ENCODE results near the gene SF3B2. TPM values are rescaled to one million over a fixed set of nuclear protein-coding genes. Genes with fewer than 3 reads are reported as not detected.

The SF3B2 gene
- total RNA-seq, 4 donors from 2014 or later = 117 to 160 (median 137) TPM

DNA sequence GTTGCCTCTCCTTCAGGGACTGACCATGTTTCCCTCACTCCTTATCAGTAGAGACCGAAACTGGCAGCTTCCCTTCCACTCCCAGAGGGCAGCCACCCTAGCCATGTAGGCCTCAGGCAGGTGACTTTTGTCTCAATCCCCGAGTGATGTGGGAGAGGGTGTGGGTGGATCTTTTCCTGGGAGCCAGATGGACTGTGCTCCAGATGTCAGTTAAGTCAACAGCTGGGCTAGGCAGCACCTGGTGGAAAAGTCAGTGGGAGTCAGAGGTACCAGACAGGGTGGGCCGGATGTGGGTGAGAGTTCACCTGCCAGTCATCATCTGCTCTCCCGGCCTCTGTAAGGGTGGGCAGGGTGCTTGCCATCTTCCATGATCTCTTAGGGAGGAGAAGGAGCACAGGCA is 48.0 kb upstream of the SF3B2 start:
- no peaks in the 10 kb centered on the region for H3K9me3 ChIP-seq
- H3K27me3 ChIP-seq = no peaks in the 10 kb centered on the region
- TF ChIP-seq EP300 (IDR thresholded peaks at IDR 0.05) = no peak
- TF ChIP-seq POLR2A (IDR thresholded peaks at IDR 0.05; ENCODE audit: low read depth) = no peak
- no peak for TF ChIP-seq POLR2AphosphoS5 (IDR thresholded peaks at IDR 0.05)
- TF ChIP-seq, protein P1, sequence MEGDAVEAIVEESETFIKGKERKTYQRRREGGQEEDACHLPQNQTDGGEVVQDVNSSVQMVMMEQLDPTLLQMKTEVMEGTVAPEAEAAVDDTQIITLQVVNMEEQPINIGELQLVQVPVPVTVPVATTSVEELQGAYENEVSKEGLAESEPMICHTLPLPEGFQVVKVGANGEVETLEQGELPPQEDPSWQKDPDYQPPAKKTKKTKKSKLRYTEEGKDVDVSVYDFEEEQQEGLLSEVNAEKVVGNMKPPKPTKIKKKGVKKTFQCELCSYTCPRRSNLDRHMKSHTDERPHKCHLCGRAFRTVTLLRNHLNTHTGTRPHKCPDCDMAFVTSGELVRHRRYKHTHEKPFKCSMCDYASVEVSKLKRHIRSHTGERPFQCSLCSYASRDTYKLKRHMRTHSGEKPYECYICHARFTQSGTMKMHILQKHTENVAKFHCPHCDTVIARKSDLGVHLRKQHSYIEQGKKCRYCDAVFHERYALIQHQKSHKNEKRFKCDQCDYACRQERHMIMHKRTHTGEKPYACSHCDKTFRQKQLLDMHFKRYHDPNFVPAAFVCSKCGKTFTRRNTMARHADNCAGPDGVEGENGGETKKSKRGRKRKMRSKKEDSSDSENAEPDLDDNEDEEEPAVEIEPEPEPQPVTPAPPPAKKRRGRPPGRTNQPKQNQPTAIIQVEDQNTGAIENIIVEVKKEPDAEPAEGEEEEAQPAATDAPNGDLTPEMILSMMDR (IDR thresholded peaks at IDR 0.05) = no peak
- 82% methylated on average over 2 of the region's 4 CpGs for WGBS
- no peak overlapping the region for H3K4me3 ChIP-seq
- H3K27ac ChIP-seq (replicated peaks in 1 of 4) = no peak overlapping the region
- no peak for DNase-seq (ENCODE audit: extremely low spot score)
- H3K36me3 ChIP-seq = peaks cover 9 to 41% (median 40%) of the 10 kb centered on the region in 4 donors
- peaks cover 20 to 38% (median 29%) of the 10 kb centered on the region in 4 donors for H3K4me1 ChIP-seq
- intact Hi-C loops (cut with DNase I) = loop anchor here (5.0 kb wide), 2 partner anchors 42 to 117 kb away; partner anchors contain the start of genes FIBP and SART1

DNA sequence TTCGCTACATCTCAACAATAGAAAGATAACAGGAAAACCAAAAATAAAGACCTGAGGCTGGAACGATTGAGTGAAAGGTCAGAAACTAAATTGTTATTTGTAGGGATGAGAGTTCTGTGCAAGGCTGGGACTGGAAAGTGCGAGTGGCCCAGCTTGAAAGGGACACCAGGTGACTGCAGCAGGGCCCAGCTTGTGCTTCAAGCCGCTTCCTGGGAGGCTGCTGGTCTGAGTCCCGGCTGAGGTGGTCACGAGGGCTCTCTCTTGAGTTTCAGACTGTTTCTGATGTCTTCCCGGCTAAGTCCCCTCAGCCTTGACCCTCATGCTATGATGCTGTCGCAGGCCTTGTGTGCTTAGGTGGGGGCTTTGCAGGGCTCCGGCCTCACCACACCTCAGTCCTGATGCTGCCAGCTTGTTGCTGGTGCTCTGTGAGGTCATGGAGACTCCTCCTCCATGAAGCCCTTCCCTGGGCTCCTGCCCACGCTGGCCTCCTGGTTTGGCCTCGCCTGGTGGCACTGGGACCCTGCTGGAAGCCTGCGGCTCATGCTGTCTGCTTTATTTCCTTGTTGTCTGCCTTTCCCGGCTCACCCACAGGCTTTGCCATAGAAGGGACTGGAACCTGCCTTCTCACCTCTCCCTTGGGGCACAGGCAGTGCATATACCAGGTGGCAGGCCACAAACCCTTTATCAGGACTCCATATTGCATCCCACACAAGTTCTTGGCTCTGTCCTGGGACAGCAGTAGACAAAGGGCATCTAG is 45.9 kb upstream of the SF3B2 start:
- 76% methylated on average over 10 of the region's 13 CpGs for whole genome bisulfite sequencing
- intact Hi-C loops (cut with DNase I) = no loop called here
- Histone ChIP-seq H3K27me3 (peaks cover 0 to under 1% (median 0%) of the 10 kb centered on the region in 4 donors), H3K36me3 (peaks cover 0 to 28% (median 27%) of the 10 kb centered on the region in 4 donors), H3K4me1 (peaks cover 8 to 20% (median 11%) of the 10 kb centered on the region in 4 donors), H3K27ac (replicated peaks in 1 of 4) (no peak overlapping the region), H3K4me3 (no peak overlapping the region), H3K9me3 (no peaks in the 10 kb centered on the region)
- TF ChIP-seq POLR2A (IDR thresholded peaks at IDR 0.05; ENCODE audit: low read depth) (no peak), POLR2AphosphoS5 (IDR thresholded peaks at IDR 0.05) (no peak), EP300 (IDR thresholded peaks at IDR 0.05) (no peak)
- TF ChIP-seq, protein P1 (IDR thresholded peaks at IDR 0.05) = no peak
- no peak for DNase-seq (ENCODE audit: extremely low spot score)

DNA sequence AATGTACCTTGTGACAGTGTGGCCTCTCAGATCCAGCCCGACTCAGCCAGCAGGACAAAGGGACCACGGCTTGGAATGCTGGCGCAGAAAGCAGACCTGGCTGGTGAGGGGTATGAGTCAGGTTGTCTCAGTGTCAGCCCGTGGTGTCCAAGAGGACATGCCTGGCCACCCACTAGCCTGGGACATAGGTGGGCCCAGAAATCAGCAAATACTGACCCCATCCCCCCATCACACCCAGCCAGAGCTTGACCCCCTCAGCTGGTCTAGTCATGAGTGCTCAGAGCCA is 45.3 kb upstream of the SF3B2 start:
- H3K9me3 ChIP-seq = no peaks in the 10 kb centered on the region
- peaks cover 12 to 21% (median 15%) of the 10 kb centered on the region in 4 donors for H3K4me1 ChIP-seq
- H3K36me3 ChIP-seq = peaks cover 0 to 28% (median 27%) of the 10 kb centered on the region in 4 donors
- intact Hi-C loops (cut with DNase I) = no loop called here
- no peak for DNase-seq (ENCODE audit: extremely low spot score)
- WGBS = 84% methylated on average over 4 of the region's 4 CpGs
- TF ChIP-seq, protein P1 (IDR thresholded peaks at IDR 0.05) = no peak
- no peak for TF ChIP-seq EP300 (IDR thresholded peaks at IDR 0.05)
- no peak for TF ChIP-seq POLR2A (IDR thresholded peaks at IDR 0.05; ENCODE audit: low read depth)
- no peak for TF ChIP-seq POLR2AphosphoS5 (IDR thresholded peaks at IDR 0.05)
- no peak overlapping the region for H3K4me3 ChIP-seq
- H3K27me3 ChIP-seq = peaks cover 0 to 5% (median 4%) of the 10 kb centered on the region in 4 donors
- no peak overlapping the region for H3K27ac ChIP-seq (replicated peaks in 1 of 4)

DNA sequence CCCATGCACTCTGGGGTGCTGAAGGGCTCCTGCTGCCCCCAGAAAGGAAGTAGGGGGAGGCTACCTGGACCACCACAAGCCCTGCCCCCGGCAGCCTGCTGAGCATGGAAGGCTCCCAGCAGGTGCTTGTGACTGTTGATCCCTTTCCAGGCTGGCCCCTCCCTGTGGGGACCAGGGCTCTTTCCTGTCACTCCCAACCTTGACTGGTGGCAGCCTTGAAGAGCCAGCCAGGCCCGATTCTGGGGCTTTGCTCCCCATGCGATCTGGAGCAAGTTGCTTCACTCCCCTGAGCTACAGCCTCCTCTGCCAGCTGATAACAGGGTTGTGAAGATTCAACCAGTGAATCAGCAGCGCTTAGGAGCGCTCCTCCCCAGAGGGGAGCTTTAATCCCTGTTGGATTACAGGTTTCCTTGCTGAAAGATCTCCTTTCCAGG is 44.9 kb upstream of the SF3B2 start:
- no peak for DNase-seq (ENCODE audit: extremely low spot score)
- intact Hi-C loops (cut with DNase I) = no loop called here
- H3K27ac ChIP-seq (replicated peaks in 1 of 4) = no peak overlapping the region
- TF ChIP-seq, protein P1 (IDR thresholded peaks at IDR 0.05) = no peak
- TF ChIP-seq EP300 (IDR thresholded peaks at IDR 0.05) (no peak), POLR2AphosphoS5 (IDR thresholded peaks at IDR 0.05) (no peak), POLR2A (IDR thresholded peaks at IDR 0.05; ENCODE audit: low read depth) (no peak)
- H3K4me1 ChIP-seq = peaks cover 16 to 25% (median 19%) of the 10 kb centered on the region in 4 donors
- H3K27me3 ChIP-seq = peaks cover 0 to 9% (median 8%) of the 10 kb centered on the region in 4 donors
- H3K9me3 ChIP-seq = no peaks in the 10 kb centered on the region
- peaks cover 0 to 28% (median 27%) of the 10 kb centered on the region in 4 donors for H3K36me3 ChIP-seq
- no peak overlapping the region for H3K4me3 ChIP-seq
- 73% methylated on average over 2 of the region's 5 CpGs for WGBS

Data from esophagus muscularis mucosa (tissue), 4 donors.